Activated CD4-positive, alpha-beta memory T cell treated with anti-CD3 and anti-CD28 coated beads for 36 hours (primary cell): Measurements from ENCODE around the gene TPK1. TPM values are rescaled to one million over a fixed set of nuclear protein-coding genes. Genes with fewer than 3 reads are reported as not detected.

ENCODE experiments used
- CTCF ChIA-PET: fragments of 350-600 bp; sonication (Branson Sonifier 250); formaldehyde crosslinking; loops from one replicate; lab custom pipeline; 2021; ENCODE audit warnings: antibody characterized with exemption, inconsistent platforms; lab: Charles Lee
- POLR2A ChIA-PET: fragments of 350-600 bp; sonication (Branson Sonifier 250); formaldehyde crosslinking; loops from one replicate; lab custom pipeline; 2021; ENCODE audit warnings: antibody characterized with exemption; lab: Charles Lee
- DNase-seq: peaks from one replicate; pipeline ENCODE4 v3.0.0-alpha.2; 2020
- H3K27ac Mint-ChIP-seq: one replicate; pipeline ENCODE4 v1.8.0; 2021; ENCODE audit warnings: mixed read lengths
- H3K27me3 Mint-ChIP-seq: one replicate; pipeline ENCODE4 v1.8.0; 2021; ENCODE audit warnings: mixed read lengths
- H3K36me3 Mint-ChIP-seq: one replicate; pipeline ENCODE4 v1.8.0; 2021; ENCODE audit warnings: mixed read lengths
- H3K4me1 Mint-ChIP-seq: one replicate; pipeline ENCODE4 v1.8.0; 2021; ENCODE audit warnings: low read depth, mixed read lengths
- H3K4me3 Mint-ChIP-seq: one replicate; pipeline ENCODE4 v1.8.0; 2021; ENCODE audit warnings: mild to moderate bottlenecking, mixed read lengths
- H3K9me3 Mint-ChIP-seq: one replicate; pipeline ENCODE4 v1.8.0; 2021; ENCODE audit warnings: mixed read lengths
- intact Hi-C: fragments of 100-400 bp; cut with micrococcal nuclease; formaldehyde crosslinking; loops from one replicate; pipeline ENCODE4 v1.15.1; 2023
- total RNA-seq, 2 experiments: library from RNA; stranded (reverse); gene quantifications; one replicate each; pipeline ENCODE4 v1.2.3, GENCODE V29; 2021

TPK1 gene
- total RNA-seq, 2 experiments from 2014 or later: 19.1 to 26.0 TPM

DNA sequence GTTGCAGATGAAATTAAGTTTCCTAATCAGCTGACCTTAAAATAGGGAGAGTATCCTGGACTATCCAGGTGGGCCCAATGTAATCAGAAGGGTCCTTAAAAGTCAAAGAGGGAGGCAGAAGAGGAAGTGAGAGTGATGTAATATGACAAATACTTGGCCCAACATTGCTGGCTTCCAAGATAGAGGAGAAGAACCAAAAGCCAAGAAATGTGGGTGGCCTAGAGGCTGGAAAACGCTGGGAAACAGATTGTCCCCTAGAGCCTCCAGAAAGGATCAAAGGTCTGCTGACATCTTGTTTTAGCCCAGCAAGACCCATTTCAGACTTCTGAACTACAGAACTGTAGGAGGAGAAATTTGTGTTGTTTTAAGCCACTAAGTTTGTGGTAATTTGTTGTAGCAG is 352.7 kb downstream of the TPK1 start:
- intact Hi-C loops: no loop called here
- ChIA-PET POLR2A (no interaction called here), CTCF (no interaction called here)
- peaks cover 10% of the 10 kb centered on the region for H3K9me3 Mint-ChIP-seq
- no peaks in the 10 kb centered on the region for H3K27me3 Mint-ChIP-seq
- H3K4me1 Mint-ChIP-seq: no peaks in the 10 kb centered on the region
- H3K27ac Mint-ChIP-seq: no peak overlapping the region
- DNase-seq: no peak
- H3K36me3 Mint-ChIP-seq: peaks cover 15% of the 10 kb centered on the region
- no peak overlapping the region for H3K4me3 Mint-ChIP-seq

DNA sequence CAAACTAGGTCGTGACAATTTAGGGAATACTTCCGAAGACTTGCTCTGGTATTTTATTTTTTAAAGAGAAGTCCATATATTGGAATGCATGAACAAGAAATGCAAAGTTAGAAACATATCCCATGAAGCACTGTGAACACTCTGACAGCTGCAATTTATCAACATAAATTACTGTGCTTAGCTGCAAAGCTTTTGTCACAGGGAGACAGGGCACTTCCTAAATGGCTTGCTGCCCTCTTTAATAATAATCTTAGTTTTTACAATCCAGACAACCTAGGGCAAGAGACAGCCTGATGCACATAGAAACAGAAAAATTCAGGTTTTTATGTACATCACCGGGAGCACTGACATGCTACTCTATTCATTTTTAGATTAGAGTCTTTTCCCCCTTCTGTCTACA is 354.0 kb downstream of the TPK1 start:
- CTCF ChIA-PET: no interaction called here
- H3K4me1 Mint-ChIP-seq: no peaks in the 10 kb centered on the region
- H3K4me3 Mint-ChIP-seq: no peak overlapping the region
- no peaks in the 10 kb centered on the region for H3K27me3 Mint-ChIP-seq
- H3K36me3 Mint-ChIP-seq: peaks cover 8% of the 10 kb centered on the region
- no peak overlapping the region for H3K27ac Mint-ChIP-seq
- intact Hi-C loops: no loop called here
- peaks cover 10% of the 10 kb centered on the region for H3K9me3 Mint-ChIP-seq
- POLR2A ChIA-PET: no interaction called here
- DNase-seq: no peak

DNA sequence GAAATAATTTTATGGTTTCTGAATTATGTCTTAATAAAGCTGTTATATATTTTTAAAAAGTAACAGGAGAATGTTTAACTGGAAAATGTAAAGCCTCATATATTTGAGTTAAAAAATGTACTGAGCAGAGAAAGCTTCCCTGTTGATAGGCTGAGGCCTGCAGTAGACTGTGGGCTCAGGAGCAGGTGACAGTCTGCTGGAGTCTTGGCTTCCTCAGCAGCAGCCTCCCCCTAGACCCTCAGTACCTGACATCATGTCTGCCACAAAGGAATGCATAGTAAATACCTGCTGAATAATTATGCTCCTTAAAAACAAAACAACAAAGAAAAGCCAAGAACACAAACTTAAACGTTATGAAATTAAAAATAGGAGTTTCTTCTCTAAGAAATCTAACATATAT is 358.5 kb downstream of the TPK1 start:
- Mint-ChIP-seq H3K4me3 (no peak overlapping the region), H3K27me3 (no peaks in the 10 kb centered on the region), H3K36me3 (peaks cover 6% of the 10 kb centered on the region), H3K27ac (no peak overlapping the region), H3K9me3 (no peaks in the 10 kb centered on the region), H3K4me1 (no peaks in the 10 kb centered on the region)
- POLR2A ChIA-PET: no interaction called here
- no peak for DNase-seq
- CTCF ChIA-PET: no interaction called here
- intact Hi-C loops: no loop called here

DNA sequence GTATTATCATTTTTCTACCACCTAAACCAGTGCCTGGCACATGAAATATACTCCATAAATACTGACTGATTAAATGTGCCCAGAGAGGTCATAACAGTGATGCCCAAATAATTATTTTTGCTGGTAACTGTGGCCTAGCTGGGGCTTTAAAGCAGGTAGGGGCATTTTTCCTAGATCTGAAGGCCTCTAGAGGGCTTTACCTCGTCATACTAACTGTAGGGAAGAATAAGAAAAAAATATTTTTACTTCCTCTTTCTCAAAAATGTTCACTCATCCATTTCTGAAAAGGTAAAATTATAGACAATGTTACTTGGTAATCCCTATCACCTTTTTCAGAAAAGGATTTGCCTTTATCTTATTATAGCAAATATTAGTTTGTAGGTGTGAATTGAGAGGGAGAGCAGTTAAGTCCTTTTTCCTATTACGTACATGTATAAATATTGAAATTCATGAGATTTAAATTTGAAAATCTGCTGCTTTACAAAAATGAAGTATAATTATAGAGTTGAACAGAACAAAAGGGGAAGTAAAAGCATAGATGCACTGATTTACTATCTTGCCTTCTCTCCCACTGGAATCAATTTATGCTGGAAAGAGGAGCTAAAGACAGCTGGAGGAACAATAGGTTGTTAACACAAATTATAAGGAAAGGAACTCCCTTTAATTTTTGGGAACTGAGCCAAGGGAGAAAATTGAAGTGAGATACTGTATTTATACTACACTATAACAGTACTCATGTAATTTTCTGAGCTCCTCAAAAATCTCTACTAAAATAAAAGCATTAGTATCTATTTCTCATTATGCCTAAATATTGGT is 360.8 kb downstream of the TPK1 start:
- POLR2A ChIA-PET: no interaction called here

DNA sequence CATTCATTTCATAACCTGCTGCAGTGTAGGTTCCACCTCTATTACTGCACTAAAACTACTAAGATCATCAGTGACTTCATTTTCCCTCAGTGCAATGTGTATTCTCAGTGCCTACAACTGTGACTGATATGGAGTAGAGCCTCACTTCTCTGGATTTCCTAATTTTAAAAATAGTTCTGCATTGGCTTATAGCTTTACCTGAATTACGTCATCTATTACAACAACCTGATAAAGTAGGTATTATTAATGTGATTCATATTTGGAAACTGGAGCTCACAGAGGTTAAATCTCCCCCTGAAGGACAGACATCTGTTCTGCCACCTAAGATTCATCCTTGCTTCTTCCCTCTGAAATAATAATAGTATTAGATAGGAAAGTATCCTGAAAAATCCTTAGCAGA is 361.5 kb downstream of the TPK1 start:
- Mint-ChIP-seq H3K4me3 (no peak overlapping the region), H3K27ac (no peak overlapping the region), H3K36me3 (peaks cover 6% of the 10 kb centered on the region), H3K27me3 (no peaks in the 10 kb centered on the region), H3K9me3 (no peaks in the 10 kb centered on the region), H3K4me1 (no peaks in the 10 kb centered on the region)
- DNase-seq: no peak
- intact Hi-C loops: no loop called here
- POLR2A ChIA-PET: no interaction called here
- CTCF ChIA-PET: no interaction called here

More for the DNA sequence above, 360.8 kb downstream of the TPK1 start:
- Mint-ChIP-seq H3K36me3 (peaks cover 6% of the 10 kb centered on the region), H3K27me3 (no peaks in the 10 kb centered on the region), H3K27ac (no peak overlapping the region), H3K9me3 (no peaks in the 10 kb centered on the region), H3K4me3 (no peak overlapping the region), H3K4me1 (no peaks in the 10 kb centered on the region)
- CTCF ChIA-PET: no interaction called here
- intact Hi-C loops: no loop called here
- no peak for DNase-seq

DNA sequence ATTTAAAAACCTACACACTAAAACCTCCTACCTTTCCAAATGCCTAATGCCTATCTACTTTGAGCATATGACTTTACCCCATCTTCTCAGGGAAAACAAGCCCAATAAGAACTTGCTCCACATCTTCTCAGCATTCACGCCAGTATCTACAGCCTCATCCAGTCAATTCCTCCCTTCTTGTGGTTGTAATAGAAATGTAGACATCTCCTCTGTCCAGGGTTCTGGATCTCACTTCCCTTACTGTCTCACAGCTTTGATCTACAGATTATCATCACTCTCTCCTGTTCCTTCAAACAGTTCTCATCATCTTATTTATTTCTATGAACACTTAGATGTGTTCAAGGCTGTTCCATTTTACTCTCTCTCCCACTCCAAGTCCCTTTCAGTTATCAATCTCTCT is 361.9 kb downstream of the TPK1 start:
- Mint-ChIP-seq H3K27me3 (no peaks in the 10 kb centered on the region), H3K4me3 (no peak overlapping the region), H3K36me3 (peaks cover 10% of the 10 kb centered on the region), H3K27ac (no peak overlapping the region), H3K9me3 (no peaks in the 10 kb centered on the region), H3K4me1 (no peaks in the 10 kb centered on the region)
- intact Hi-C loops: no loop called here
- ChIA-PET POLR2A (no interaction called here), CTCF (no interaction called here)
- no peak for DNase-seq

DNA sequence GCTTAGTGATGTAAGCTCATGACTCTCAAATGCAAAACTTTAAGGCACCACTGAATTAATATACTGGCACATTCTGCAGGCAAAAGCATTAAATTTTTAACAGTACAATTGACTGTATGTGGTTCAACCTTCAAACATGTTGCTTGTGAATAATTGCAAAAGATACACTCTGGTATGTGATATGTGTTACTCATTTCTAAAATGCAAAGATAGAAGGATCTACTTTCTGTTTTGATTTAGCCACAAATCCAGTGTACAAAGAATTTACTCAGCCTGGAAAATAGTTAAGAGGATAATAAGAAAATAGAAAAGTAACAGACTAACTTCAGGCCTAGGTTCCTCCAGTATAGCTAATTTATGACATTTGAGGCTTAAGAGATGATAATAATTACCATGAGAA is 365.8 kb downstream of the TPK1 start:
- ChIA-PET POLR2A (no interaction called here), CTCF (no interaction called here)
- Mint-ChIP-seq H3K27ac (no peak overlapping the region), H3K4me3 (no peak overlapping the region), H3K27me3 (no peaks in the 10 kb centered on the region), H3K36me3 (peaks cover 27% of the 10 kb centered on the region), H3K9me3 (peaks cover 14% of the 10 kb centered on the region), H3K4me1 (no peaks in the 10 kb centered on the region)
- intact Hi-C loops: no loop called here
- DNase-seq: no peak

DNA sequence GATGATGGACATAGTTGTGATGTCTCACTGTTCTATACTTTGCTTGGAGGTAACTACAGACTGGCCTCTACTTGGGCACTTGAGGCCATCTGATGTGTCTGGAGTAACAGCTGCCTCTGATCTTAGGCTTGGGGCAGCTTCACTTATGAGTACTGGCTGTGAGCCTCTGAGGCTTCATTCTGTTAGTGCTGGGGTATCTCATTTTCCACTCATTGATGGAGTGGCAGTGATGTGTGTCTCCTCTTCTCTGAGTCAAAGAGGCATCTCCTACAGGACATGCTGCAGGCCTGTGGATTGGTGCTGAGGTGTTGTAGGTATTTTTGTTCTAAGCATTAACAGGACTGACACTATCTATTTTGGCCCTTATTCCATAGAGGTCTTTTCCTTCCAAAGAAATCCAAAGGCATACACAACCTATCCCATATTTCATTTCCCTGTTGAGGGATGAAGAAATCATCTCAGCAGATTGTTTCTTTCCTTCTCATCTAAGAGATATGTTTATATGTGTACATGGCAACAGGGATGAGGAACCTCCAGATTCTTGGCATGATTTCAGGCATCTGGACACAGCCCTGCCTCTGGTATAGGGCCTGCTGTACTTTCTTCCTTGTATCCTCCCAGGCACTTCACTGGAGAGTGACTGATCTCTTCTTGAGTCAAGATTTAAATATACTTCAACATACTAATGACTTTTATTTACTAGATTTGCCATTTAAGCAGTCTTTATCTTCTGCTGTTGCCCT is 366.7 kb downstream of the TPK1 start:
- Mint-ChIP-seq H3K4me1 (no peaks in the 10 kb centered on the region), H3K4me3 (no peak overlapping the region), H3K27ac (no peak overlapping the region), H3K27me3 (no peaks in the 10 kb centered on the region), H3K9me3 (peaks cover 21% of the 10 kb centered on the region), H3K36me3 (peaks cover 33% of the 10 kb centered on the region)
- ChIA-PET POLR2A (no interaction called here), CTCF (no interaction called here)
- intact Hi-C loops: no loop called here
- DNase-seq: no peak

DNA sequence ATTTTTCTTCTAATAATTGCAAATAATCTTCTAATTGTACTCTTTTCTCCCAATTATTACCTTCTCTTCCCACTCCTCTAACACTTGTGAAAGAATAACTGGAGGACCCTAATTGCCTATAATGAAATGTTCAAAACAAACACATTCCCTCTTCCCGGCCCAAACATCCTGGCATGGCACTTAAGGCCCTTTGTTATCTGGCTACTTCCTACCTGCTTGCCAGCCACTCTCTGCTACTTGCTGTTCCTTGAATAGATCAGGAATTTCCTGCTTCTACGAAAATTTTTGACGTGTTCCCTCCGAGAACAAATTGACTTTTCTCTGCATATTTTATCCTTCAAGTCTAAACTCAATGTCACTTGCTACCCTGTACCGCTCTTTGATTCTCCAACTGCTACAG is 376.2 kb downstream of the TPK1 start:
- peaks cover 43% of the 10 kb centered on the region for H3K9me3 Mint-ChIP-seq
- H3K27me3 Mint-ChIP-seq: no peaks in the 10 kb centered on the region
- intact Hi-C loops: no loop called here
- no peak overlapping the region for H3K4me3 Mint-ChIP-seq
- POLR2A ChIA-PET: no interaction called here
- H3K27ac Mint-ChIP-seq: no peak overlapping the region
- H3K36me3 Mint-ChIP-seq: peaks cover 61% of the 10 kb centered on the region
- CTCF ChIA-PET: no interaction called here
- H3K4me1 Mint-ChIP-seq: no peaks in the 10 kb centered on the region
- DNase-seq: no peak

DNA sequence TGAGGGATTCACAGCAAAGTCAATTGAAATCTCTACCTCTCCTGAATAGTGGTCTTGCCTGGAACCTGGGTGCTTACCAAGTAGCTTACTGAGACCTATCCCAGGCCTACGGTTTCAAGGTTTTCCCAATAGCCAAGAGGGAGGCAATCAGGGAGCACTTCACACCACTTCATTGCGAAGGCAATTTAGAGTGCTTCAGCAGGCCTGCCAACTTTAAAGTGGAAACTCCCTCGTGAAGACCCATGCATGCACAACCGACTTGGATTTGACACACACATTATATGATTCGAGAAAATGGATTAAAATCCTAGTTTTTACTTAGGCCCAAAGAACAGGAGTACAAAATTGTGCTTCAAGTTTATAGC is 380.8 kb downstream of the TPK1 start:
- ChIA-PET POLR2A (no interaction called here), CTCF (no interaction called here)
- no peak overlapping the region for H3K4me3 Mint-ChIP-seq
- peaks cover 45% of the 10 kb centered on the region for H3K36me3 Mint-ChIP-seq
- H3K9me3 Mint-ChIP-seq: peaks cover 26% of the 10 kb centered on the region
- no peak overlapping the region for H3K27ac Mint-ChIP-seq
- no peaks in the 10 kb centered on the region for H3K27me3 Mint-ChIP-seq
- no peaks in the 10 kb centered on the region for H3K4me1 Mint-ChIP-seq
- intact Hi-C loops: no loop called here
- DNase-seq: no peak

DNA sequence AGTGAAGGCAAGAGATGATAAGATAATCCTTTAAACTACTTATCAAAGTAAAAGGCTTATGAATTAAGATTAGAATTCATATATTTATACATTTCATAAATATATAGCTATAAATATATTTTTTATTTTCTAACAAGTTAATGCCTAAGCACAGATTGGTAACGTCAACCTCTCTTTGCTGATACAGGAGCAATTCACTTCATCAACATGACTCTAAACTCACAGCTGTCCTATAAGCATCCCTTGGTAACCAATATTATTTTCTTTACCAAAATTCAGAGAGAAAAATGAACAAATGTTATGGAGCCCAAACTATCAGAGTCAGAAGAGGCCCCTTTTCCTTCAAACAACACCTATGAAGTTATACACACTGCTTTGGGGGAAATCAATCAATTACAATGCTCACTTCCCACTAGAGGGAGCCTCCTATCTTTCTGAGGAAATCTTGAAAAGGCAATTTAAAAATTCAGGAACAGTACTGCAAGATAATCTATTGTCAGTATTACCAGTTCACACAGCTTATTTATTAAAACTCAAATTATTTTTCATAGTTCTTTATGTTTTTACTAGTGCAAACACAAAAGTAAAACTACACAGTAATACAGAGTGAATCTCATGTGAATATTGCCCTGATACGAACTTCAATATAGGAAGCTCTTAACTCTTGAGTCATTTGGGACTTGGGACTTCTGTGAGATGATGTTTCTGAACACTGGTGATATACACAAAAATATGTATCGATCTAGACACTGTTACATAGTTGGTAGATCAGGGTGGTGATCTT is 381.4 kb downstream of the TPK1 start:
- Mint-ChIP-seq H3K27ac (no peak overlapping the region), H3K36me3 (peaks cover 40% of the 10 kb centered on the region), H3K4me1 (no peaks in the 10 kb centered on the region), H3K27me3 (no peaks in the 10 kb centered on the region), H3K9me3 (peaks cover 26% of the 10 kb centered on the region), H3K4me3 (no peak overlapping the region)
- intact Hi-C loops: no loop called here
- DNase-seq: no peak
- ChIA-PET POLR2A (no interaction called here), CTCF (no interaction called here)

DNA sequence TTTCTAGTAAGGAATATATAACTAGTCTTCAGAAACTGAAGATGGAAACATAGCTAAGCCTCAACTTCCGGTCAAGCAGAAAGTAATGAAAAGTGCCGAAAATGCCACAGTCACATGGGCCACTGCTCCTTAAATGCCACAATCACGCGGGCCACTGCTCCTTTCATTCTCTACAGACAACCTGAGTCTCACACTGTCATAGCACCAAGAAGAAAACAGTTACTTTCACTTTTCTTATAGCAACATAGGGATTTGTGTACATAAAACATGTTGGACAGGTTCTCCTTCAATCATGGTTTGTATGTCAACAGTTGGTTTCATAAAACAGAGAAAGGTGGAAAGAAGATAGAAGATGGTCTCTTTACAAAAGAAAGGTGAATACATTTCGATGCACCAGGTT is 383.8 kb downstream of the TPK1 start:
- no peak overlapping the region for H3K27ac Mint-ChIP-seq
- peaks cover 35% of the 10 kb centered on the region for H3K36me3 Mint-ChIP-seq
- H3K9me3 Mint-ChIP-seq: peaks cover 24% of the 10 kb centered on the region
- intact Hi-C loops: no loop called here
- ChIA-PET POLR2A (no interaction called here), CTCF (no interaction called here)
- no peak overlapping the region for H3K4me3 Mint-ChIP-seq
- H3K4me1 Mint-ChIP-seq: no peaks in the 10 kb centered on the region
- no peaks in the 10 kb centered on the region for H3K27me3 Mint-ChIP-seq
- no peak for DNase-seq
